22Rv1 (cell line): ENCODE measurements around the gene SLU7.

Experiments
- H3K27ac ChIP-seq: fragments of 450-650 bp; 2 replicates; pipeline ENCODE4 v1.5.1; 2017
- CTCF ChIP-seq: fragments of 450-650 bp; IDR thresholded peaks from 2 replicates; pipeline ENCODE4 v1.5.1; 2017; ENCODE audit warnings: mild to moderate bottlenecking
- ZFX ChIP-seq: fragments of 450-650 bp; IDR thresholded peaks from 2 replicates; pipeline ENCODE4 v1.6.1; 2017; ENCODE audit warnings: antibody characterized with exemption, borderline replicate concordance

SLU7 gene

GRCh38 chr5:160449458-160449857 is 30.6 kb upstream of the SLU7 start:
- TF ChIP-seq ZFX = no peak
- TF ChIP-seq CTCF = no peak
- H3K27ac ChIP-seq = no peak overlapping the region

- no peak for TF ChIP-seq ZFX
- no peak for TF ChIP-seq CTCF
Observed at GRCh38 chr5:160448886-160449285, 30.0 kb upstream of the SLU7 start.

GRCh38 chr5:160445751-160446150 is 26.9 kb upstream of the SLU7 start:
- H3K27ac ChIP-seq = no peak overlapping the region
- TF ChIP-seq ZFX = no peak
- TF ChIP-seq CTCF = no peak

More at GRCh38 chr5:160448886-160449285, 30.0 kb upstream of the SLU7 start:
- no peak overlapping the region for H3K27ac ChIP-seq

- TF ChIP-seq ZFX = no peak
- no peak for TF ChIP-seq CTCF
Observed at GRCh38 chr5:160445132-160445531, 26.3 kb upstream of the SLU7 start.

GRCh38 chr5:160444407-160444806 is 25.5 kb upstream of the SLU7 start:
- no peak overlapping the region for H3K27ac ChIP-seq
- TF ChIP-seq CTCF = no peak
- no peak for TF ChIP-seq ZFX

More at GRCh38 chr5:160445132-160445531, 26.3 kb upstream of the SLU7 start:
- H3K27ac ChIP-seq = no peak overlapping the region

GRCh38 chr5:160442824-160443431 is 24.0 kb upstream of the SLU7 start:
- TF ChIP-seq ZFX = no peak
- no peak for TF ChIP-seq CTCF
- H3K27ac ChIP-seq = no peak overlapping the region

- TF ChIP-seq CTCF = no peak
- TF ChIP-seq ZFX = no peak
- H3K27ac ChIP-seq = no peak overlapping the region
Observed at GRCh38 chr5:160441311-160441781, 22.5 kb upstream of the SLU7 start.
